Large intestine (tissue), 3 donors: Measurements from ENCODE around the gene C22orf31. TPM values are rescaled to one million over a fixed set of nuclear protein-coding genes. Genes with fewer than 3 reads are reported as not detected.

Source experiments
- DNase-seq, 2 donors: peaks; one replicate each; pipeline versions ENCODE4 v3.0.0 to v3.0.0-alpha.2; 2013
- H3K27ac ChIP-seq: one replicate; pipeline ENCODE4 v1.5.1; 2013; ENCODE audit warnings: low read length
- H3K27me3 ChIP-seq: 2 replicates; pipeline ENCODE4 v1.6.1; 2013; ENCODE audit warnings: low read length; ENCODE audit not compliant: control insufficient read depth, insufficient read depth
- H3K36me3 ChIP-seq: 2 replicates; pipeline ENCODE4 v1.6.1; 2013; ENCODE audit warnings: low read length; ENCODE audit not compliant: control insufficient read depth, insufficient read depth
- H3K4me1 ChIP-seq: one replicate; pipeline ENCODE4 v1.6.1; 2013; ENCODE audit warnings: low read length; ENCODE audit not compliant: control insufficient read depth, insufficient read depth
- H3K4me3 ChIP-seq: one replicate; pipeline ENCODE4 v1.5.1; 2013; ENCODE audit warnings: low read length
- H3K9me3 ChIP-seq: one replicate; pipeline ENCODE4 v1.6.1; 2013; ENCODE audit warnings: mild to moderate bottlenecking, low read depth, low read length, moderate library complexity; ENCODE audit not compliant: control insufficient read depth
- WGBS: methylation state at CpG from one replicate; pipeline ENCODE4 v1.1.5; 2013; ENCODE audit warnings: low lambda C conversion rate; ENCODE audit not compliant: insufficient coverage; 5-methylcytosine and 5-hydroxymethylcytosine counted together
- polyA plus RNA-seq: library from polyadenylated mRNA; unstranded; fragments of 120-200 nt; gene quantifications from one replicate; pipeline ENCODE4 v1.2.1, GENCODE V29; 2013

C22orf31 gene
- polyA plus RNA-seq, 1 donor = 1.5 TPM

DNA sequence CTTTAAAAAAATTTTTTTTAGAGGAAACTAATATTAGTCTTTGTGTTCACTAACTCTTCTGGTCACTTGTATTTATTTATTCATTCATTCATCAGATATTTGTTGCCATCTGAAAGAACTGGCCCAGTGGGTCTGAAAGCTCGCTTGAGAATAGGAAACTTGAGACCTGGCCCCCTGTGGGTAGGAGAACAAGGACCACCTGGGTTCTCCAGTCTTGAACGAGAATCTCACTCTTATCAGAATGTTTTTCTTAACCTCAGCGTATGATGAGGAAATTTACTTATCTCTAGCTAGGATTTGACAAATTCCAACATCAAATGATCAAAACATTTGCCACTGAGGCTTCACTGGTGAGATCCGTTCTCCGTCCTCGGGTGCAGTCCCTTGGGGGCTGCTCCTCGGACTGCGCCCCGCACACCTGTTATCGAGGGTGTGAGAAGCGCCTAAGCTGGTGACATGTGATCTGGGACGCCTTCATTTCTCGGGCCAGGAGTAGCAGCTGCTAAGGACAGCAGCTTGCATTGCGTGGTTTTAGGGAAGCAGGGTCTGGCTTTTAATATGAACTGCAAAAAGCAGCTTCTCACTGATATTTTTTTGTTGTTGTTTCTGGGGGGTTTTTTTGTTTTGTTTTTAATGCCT, 6.3 kb downstream of the C22orf31 start:
- Histone ChIP-seq H3K27me3 (no peaks in the 10 kb centered on the region), H3K4me1 (no peaks in the 10 kb centered on the region), H3K27ac (no peak overlapping the region), H3K36me3 (peaks cover 15% of the 10 kb centered on the region), H3K4me3 (no peak overlapping the region), H3K9me3 (no peaks in the 10 kb centered on the region)
- WGBS = 80% methylated on average over 1 of the region's 14 CpGs
- no peak for DNase-seq

DNA sequence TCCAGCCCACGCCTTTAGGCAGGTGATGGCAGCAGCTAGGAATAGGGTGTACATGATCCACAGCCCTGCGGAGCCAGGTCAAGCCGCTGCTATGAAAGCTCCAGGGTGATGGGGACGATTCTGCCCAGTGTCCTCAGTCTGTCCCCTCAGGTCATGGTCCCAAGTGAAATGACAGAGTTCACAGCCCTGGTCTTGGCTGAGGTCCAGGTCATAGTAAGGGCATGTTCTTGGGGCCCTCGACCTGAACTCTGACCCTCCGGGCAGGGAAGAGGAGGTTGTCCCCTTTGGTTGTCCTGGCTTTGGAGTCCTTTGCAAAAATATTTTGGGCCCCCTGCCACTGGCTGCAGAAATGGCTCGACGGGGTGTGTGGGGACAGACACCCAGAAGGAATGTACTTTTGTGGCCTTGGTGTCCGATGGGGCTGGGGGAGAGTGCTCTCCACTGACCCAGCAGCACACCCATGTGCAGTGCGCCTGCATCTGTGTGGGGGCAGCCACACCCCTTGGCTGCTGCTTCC, 7.3 kb downstream of the C22orf31 start:
- H3K9me3 ChIP-seq = no peaks in the 10 kb centered on the region
- H3K4me1 ChIP-seq = no peaks in the 10 kb centered on the region
- H3K27me3 ChIP-seq = no peaks in the 10 kb centered on the region
- no CpG with 5 or more reads among the region's 10 CpGs for WGBS
- H3K36me3 ChIP-seq = peaks cover 25% of the 10 kb centered on the region
- H3K4me3 ChIP-seq = no peak overlapping the region
- H3K27ac ChIP-seq = no peak overlapping the region
- DNase-seq = no peak

DNA sequence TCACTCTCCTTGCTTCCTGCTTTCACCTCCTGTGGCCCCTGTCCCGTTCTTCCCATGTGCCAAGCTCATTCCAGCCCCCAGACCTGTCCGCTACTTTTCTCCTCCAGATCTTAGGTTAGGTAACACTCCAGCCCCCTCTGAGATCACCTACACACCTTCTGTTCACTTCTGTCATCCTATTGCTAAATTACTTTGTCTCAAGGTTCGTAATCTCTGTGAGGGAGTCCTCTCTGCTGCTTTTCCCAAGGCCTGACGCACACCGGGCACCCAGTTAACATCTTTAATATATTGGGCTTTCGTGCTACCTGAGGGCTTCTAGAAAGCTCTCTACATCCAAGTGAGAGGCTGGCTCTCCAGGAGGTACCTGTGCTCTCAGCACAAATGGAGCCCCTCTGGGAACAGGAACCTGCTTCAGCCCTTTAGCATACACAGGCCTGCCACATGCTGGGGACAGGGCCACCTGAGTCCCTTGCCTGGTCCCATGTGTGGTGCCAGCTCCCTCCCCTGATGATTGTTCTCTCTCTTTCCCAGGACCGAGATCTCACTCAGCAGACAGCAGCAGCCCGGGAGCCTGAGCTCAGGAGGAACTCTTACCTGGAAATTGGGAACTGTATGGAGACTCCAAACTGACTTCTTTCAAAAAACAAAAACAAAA, 8.5 kb downstream of the C22orf31 start:
- Histone ChIP-seq H3K4me1 (no peaks in the 10 kb centered on the region), H3K27me3 (no peaks in the 10 kb centered on the region), H3K9me3 (no peaks in the 10 kb centered on the region), H3K4me3 (no peak overlapping the region), H3K27ac (no peak overlapping the region), H3K36me3 (peaks cover 36% of the 10 kb centered on the region)
- DNase-seq = no peak
- WGBS = 95% methylated on average over 3 of the region's 8 CpGs

DNA sequence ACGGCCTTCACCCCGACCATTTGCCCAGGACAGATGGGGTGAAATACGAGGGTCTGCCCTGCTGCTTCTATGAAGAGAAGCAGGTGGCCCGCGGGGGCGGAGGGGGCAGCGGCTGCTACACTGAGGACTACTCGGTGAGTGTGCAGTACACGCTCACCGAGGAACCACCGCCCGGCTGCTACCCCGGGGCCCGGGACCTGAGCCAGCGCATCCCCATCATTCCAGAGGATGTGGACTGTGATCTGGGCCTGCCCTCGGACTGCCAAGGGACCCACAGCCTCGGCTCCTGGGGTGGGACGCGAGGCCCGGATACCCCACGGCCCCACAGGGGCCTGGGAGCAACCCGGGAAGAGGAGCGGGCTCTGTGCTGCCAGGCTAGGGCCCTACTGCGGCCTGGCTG, 11.2 kb downstream of the C22orf31 start:
- peaks cover 61% of the 10 kb centered on the region for H3K36me3 ChIP-seq
- no peaks in the 10 kb centered on the region for H3K4me1 ChIP-seq
- no peaks in the 10 kb centered on the region for H3K27me3 ChIP-seq
- no peaks in the 10 kb centered on the region for H3K9me3 ChIP-seq
- WGBS = no CpG with 5 or more reads among the region's 24 CpGs
- no peak for DNase-seq
- no peak overlapping the region for H3K27ac ChIP-seq
- no peak overlapping the region for H3K4me3 ChIP-seq

DNA sequence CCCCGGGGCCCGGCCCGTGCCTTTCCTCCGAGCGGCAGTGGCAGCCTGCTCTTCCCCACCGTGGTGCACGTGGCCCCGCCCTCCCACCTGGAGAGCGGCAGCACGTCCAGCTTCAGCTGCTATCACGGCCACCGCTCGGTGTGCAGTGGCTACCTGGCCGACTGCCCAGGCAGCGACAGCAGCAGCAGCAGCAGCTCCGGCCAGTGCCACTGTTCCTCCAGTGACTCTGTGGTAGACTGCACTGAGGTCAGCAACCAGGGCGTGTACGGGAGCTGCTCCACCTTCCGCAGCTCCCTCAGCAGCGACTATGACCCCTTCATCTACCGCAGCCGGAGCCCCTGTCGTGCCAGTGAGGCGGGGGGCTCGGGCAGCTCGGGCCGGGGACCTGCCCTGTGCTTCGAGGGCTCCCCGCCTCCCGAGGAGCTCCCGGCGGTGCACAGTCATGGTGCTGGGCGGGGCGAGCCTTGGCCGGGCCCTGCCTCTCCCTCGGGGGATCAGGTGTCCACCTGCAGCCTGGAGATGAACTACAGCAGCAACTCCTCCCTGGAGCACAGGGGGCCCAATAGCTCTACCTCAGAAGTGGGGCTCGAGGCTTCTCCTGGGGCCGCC, 11.9 kb downstream of the C22orf31 start:
- no CpG with 5 or more reads among the region's 38 CpGs for WGBS
- Histone ChIP-seq H3K4me1 (no peaks in the 10 kb centered on the region), H3K4me3 (no peak overlapping the region), H3K36me3 (peaks cover 65% of the 10 kb centered on the region), H3K27me3 (no peaks in the 10 kb centered on the region), H3K9me3 (no peaks in the 10 kb centered on the region), H3K27ac (no peak overlapping the region)
- no peak for DNase-seq

DNA sequence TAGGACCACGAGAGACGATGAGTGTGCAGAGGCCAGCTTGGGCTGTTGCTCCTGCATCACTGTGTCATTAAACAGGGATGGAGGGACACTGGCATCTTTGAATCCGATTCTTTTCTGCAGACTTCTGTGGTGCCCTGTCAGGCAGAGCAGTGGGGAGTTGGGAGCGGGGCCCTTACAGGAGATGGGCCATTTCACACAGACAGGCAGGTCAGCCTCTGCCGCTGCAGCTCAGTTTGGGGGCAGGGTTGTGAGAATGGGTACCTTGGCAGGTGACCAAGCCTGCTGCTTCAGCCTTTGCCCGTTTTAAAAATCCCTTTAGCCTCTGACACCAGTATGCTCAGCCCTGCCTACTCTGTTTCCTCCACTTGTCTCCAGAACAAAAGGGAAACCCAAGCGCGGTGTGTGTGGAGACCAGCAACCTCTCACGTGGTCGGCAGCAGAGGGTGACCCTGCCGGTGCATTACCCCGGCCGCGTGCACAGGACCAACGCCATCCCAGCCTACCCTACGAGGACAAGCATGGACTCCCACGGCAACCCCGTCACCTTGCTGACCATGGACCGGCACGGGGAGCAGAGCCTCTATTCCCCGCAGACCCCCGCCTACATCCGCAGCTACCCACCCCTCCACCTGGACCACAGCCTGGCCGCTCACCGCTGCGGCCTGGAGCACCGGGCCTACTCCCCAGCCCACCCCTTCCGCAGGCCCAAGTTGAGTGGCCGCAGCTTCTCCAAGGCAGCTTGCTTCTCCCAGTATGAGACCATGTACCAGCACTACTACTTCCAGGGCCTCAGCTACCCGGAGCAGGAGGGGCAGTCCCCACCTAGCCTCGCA, 12.6 kb downstream of the C22orf31 start:
- Histone ChIP-seq H3K4me1 (no peaks in the 10 kb centered on the region), H3K27me3 (no peaks in the 10 kb centered on the region), H3K4me3 (no peak overlapping the region), H3K36me3 (peaks cover 70% of the 10 kb centered on the region), H3K27ac (no peak overlapping the region), H3K9me3 (no peaks in the 10 kb centered on the region)
- no CpG with 5 or more reads among the region's 31 CpGs for whole genome bisulfite sequencing
- DNase-seq = no peak

DNA sequence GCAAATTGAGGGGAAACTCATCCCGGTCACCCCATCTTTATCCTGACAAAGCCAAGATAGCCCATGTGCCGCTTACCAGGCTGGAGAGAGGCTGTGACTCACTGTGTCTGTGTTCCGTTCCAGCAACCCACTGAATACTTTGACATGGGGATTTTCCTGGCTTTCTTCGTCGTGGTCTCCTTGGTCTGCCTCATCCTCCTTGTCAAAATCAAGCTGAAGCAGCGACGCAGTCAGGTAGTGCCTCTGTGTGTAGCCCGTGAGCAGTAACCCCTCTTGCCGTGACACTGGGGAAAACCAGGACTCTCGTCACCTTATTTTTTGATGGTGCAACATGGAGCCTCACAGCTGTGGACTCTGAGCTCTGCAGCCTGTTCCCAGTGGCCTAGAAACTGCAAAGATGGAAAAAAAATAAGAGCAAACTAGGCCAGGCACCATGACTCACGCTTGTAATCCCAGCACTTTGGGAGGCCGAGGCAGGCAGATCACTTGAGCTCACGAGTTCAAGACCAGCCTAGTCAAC, 16.9 kb downstream of the C22orf31 start:
- no CpG with 5 or more reads among the region's 13 CpGs for WGBS
- peaks cover 61% of the 10 kb centered on the region for H3K36me3 ChIP-seq
- no peaks in the 10 kb centered on the region for H3K4me1 ChIP-seq
- H3K27ac ChIP-seq = no peak overlapping the region
- H3K9me3 ChIP-seq = no peaks in the 10 kb centered on the region
- DNase-seq = no peak
- H3K27me3 ChIP-seq = no peaks in the 10 kb centered on the region
- no peak overlapping the region for H3K4me3 ChIP-seq

DNA sequence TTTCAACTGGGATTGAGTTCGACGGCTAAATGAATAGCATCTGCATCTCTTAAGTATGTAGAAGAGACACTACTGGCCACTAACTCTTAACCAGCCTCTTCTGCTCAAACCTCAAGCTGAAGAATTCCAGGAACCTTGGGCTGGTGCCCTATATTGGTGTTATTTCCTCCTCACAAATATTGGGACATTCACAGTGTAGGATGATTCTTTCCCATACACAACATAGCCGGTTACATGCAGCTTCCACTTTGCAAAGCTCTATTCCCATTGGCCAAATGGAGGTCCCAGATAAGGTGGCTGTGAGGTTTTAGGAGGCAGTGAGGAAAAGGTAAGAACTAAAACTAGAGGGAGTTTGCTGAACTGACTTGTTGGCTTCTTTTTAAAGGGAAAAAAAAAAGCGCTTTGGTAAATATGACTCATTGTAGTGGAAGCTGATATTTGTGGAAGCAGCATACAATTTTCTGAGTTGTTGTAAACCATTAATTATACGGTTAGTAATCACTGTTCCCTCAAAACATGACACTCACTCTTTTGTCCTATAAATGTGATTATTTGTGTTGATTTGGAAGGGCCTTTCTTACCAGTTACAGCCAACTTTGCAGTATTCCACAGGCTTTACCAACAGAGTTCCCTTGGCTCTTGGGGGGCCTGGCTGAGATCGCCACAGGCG, 17.6 kb downstream of the C22orf31 start:
- 100% methylated on average over 1 of the region's 7 CpGs for WGBS
- no peaks in the 10 kb centered on the region for H3K4me1 ChIP-seq
- no peaks in the 10 kb centered on the region for H3K27me3 ChIP-seq
- H3K36me3 ChIP-seq = peaks cover 54% of the 10 kb centered on the region
- H3K9me3 ChIP-seq = no peaks in the 10 kb centered on the region
- H3K27ac ChIP-seq = no peak overlapping the region
- no peak for DNase-seq
- no peak overlapping the region for H3K4me3 ChIP-seq

DNA sequence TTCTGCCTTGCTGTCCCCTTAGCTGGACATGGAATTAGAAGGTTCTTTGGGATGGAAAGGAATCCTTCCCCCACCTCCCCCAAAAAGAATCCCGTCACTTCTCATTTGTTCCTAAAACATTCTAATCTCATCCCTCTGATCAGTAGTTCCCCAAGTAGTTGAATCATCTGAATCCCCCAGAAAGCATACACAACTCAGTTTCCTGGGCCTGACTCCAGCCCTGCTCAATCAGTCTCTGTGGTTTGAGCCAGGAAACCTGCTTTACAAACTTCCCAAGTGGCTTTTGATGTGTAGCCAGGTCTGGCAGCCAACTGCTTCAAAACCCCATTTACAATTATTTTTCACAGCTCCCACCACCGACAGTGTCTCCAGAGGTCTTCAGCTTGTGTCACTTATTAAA, 20.2 kb downstream of the C22orf31 start:
- Histone ChIP-seq H3K36me3 (peaks cover 28% of the 10 kb centered on the region), H3K4me1 (peaks cover 3% of the 10 kb centered on the region), H3K4me3 (no peak overlapping the region), H3K27me3 (no peaks in the 10 kb centered on the region), H3K27ac (no peak overlapping the region), H3K9me3 (no peaks in the 10 kb centered on the region)
- WGBS = no CpG with 5 or more reads among the region's 2 CpGs
- no peak for DNase-seq
